Measurements from ENCODE around the gene ESR1.
"Not testable (repeated sequence)": the region's sequence is repeated elsewhere in the genome, so short reads cannot be mapped to it uniquely, and the experiment has no call there.

The ESR1 gene

DNA sequence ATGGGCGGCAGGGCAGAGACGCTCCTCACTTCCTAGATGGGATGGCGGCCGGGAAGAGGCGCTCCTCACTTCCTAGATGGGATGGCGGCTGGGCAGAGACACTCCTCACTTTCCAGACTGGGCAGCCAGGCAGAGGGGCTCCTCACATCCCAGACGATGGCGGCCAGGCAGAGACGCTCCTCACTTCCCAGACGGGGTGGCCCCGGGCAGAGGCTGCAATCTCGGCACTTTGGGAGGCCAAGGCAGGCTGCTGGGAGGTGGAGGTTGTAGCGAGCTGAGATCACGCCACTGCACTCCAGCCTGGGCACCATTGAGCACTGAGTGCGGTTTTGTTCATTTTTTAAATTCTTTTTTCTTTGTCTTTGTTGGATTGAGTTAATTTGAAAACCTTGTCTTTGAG is 92.3 kb downstream of the ESR1 start:
- not testable (repeated sequence) for DNase-seq

DNA sequence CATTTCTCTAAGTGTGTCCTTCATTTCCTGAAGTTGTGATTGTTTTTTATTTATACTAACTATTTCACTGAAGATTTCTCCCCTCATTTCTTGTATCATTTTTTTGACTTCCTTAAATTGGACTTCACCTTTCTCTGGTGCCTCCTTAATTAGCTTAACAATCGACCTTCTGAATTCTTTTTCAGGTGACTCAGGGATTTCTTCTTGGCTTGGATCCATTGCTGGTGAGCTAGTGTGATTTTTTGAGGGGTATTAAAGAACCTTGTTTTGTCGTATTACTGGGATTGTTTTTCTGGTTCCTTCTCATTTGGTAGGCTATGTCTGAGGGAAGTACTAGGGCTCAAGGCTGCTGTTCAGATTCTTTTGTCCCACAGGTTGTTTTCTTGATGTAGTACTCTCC is 92.8 kb downstream of the ESR1 start:
- no peak for DNase-seq

DNA sequence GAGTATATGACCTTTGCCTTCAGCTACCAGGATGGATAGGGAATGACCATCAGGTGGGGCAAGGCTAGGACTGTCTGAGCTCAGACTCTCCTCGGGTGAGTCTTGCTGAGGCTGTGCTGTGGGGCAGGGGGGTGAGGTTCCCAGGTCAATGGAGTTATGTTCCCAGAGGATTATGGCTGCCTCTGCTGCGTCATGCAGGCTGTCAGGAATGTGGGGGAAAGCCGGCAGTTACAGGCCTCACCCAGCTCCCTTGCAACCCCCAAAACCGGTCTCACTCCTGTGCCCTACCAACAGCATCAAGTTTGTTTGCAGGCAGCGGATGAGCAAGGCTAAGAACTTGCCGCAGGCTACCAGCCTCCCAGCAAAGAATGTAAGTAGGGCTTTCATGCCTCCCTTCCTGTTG is 93.5 kb downstream of the ESR1 start:
- no peak for DNase-seq

DNA sequence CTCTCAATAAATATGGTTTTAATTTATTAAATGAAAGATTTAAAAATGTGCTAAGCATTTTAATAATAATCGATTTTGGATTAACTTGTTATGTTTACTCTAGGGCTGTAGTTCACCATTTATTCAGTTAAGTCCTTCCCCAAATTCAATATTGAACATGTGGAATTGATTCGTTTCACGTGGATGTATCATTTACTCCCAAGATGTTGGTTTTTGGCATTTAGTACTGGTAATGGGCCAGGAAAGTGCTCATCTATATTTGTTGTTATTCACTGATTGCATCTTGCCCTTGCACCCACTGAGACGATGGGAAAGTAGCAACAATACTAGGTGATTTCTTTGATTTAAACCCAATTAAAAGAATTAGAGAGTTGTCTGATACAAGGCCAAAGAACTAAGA is 97.1 kb downstream of the ESR1 start:
- DNase-seq = no peak

DNA sequence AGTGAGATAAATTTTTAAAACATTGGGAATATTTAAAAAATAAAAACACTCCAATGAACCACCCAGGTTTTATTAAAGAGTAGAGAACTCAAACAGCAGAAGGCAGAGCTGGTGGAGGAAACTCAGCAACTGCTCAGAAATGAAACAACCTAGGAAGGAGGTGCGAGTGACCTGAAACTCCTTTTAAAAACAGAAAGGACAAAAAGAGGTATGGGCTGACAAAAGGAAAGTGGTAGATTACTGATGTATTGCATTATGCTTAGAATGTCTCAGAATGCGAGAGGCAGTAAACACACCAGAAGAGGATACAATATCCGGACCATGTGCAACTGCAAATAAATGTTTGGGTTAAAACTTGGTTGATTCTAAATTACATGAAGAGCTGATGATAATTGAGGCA is 97.6 kb downstream of the ESR1 start:
- DNase-seq = no peak

DNA sequence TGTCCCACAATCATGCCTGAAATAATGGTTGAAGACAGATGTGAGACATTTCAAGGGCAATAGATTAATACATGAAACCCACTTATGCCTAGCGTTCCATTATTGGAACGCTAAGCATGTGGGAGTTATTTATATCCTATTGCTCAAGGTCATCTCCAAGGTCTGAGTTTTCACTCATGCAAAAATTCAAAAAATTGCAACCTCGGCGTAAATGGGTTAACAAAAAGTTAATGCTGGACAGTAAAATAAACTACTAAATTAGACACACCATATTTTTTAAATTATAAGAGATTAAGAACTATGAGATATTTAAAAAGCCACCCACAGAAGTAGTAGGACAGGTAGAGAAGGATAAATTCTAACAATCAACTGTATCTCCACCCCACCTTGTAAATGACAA is 98.4 kb downstream of the ESR1 start:
- no peak for DNase-seq

DNA sequence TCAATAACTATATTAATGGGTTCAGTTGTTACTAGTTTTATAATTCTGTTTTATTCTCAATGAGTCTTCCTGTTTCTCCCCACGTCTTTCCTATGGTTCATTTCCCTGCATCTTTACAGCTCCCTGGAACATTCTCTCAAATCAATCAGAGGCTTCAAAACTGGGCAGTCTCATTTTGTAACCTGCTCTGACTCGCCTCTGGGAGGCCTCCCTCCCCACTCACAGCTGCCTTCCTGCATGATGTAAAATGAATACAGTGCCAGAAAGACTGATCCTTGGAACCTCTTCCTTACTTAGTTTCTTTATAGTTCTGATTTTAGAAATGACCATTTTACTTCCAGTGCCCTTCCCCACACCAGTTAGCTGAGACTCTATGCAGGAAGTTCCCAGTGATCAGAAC is 103.9 kb downstream of the ESR1 start:
- DNase-seq = no peak

DNA sequence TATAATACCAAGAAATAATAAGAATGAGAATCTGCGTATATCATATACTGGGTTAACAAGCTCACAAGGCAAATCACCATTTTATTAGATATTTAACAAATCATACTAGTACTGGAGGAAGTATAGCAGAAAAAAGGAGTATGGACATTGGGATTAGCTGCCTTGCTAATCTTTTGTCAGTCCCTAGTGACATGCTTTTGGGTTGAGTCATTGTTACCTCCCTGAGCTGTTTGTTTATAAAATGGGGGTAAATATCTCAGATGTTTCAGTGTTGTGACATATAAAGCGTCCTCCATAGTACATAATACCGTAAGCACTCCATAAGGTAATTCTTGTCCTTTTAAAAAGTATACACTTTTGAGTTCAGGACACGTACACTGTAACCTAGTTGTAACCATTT is 107.0 kb downstream of the ESR1 start:
- DNase-seq = no peak

DNA sequence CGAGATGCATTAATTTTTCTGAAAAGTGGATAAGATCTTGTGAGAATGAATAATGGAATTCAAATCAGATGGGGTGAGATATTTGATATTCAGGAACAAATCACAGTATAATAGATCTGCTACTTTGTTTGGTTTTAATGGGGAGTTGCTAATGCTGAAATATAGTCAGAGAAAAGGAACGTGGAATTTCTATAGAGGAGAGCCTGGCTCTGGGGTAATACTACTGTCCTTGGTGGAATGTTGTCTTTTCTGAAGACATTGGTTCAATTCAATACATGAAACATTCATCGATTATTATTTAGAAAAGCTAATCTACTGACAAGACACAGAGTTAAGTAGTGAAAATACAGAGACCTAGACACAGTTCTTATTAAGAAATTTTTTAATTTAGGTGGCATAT is 108.6 kb downstream of the ESR1 start:
- no peak for DNase-seq

DNA sequence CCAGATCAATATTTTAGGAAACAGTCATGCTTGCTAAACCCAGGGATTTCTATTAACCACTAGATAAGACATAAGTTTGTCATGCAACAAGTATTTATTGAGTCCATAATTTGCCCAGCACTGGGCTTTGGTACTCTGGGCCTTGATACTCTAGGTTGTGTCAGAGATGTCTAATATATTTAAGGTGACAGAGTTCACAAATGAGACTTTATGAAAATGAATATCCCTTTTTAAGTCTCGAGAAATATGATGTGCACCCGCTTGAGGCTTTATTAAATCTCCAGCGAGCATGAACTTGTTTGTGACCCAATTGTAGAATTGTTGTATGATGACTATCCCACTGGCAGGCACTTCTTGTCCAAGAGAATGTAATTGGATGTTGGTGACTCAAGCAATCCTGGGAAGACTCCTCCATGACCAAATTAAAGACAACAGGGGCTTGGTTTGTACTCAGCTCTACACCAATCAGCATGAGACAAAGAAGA is 109.2 kb downstream of the ESR1 start:
- DNase-seq = no peak

DNA sequence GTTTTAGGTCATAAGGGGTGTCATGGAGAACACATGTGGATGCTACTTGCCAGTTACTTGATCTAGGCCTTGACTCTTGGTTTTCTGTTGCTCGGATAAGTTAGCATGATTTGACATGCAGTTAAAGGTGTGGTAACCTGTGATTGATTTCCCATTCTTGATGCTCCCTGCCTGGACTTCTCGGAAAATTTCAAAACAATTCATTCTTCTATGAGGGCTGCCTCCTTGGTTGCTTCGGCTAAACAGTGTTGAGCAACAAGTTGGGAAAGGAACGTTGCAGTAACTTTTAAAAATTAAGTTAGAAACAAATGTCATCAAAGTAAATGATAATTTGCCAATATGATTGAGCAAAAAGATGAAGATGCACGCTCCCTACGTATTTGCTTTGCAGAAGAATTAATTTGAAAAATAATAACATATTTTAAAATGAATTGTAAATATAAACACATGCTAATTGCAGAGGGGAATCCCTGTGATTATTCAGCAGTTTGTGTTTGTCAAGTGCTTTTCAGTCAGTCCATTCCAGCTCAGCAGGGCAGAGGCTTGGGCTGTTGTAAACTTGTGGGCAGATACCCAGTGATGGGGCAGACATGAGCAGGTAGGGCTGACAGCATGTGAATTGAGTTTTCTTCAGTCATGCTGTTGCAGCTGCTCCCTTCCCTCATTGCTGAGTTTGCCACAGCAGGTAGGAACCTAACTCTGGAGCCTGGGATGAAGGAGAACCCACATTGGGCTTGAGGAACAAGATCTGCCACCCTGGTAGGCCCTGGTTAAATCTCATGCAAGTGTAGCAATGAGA is 110.2 kb downstream of the ESR1 start:
- no peak for DNase-seq

DNA sequence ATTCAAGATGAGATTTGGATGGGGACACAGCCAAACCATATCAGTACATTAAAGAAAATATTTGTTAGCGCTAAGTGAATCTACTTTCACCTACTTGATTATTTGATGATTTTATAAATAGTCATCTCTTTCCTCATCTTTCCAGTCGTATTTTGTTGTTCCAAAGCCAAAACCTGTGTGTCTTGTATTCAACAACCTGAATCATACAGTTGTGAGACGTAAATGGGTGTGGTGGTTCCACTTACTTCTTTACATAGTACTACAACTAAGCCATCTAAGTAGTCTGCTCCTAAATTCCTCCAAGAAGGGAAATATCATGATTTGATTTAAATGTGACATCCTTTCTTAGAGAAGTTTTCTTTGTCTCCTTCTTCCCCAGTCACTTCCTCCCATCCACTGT is 132.8 kb downstream of the ESR1 start:
- no peak for DNase-seq

DNA sequence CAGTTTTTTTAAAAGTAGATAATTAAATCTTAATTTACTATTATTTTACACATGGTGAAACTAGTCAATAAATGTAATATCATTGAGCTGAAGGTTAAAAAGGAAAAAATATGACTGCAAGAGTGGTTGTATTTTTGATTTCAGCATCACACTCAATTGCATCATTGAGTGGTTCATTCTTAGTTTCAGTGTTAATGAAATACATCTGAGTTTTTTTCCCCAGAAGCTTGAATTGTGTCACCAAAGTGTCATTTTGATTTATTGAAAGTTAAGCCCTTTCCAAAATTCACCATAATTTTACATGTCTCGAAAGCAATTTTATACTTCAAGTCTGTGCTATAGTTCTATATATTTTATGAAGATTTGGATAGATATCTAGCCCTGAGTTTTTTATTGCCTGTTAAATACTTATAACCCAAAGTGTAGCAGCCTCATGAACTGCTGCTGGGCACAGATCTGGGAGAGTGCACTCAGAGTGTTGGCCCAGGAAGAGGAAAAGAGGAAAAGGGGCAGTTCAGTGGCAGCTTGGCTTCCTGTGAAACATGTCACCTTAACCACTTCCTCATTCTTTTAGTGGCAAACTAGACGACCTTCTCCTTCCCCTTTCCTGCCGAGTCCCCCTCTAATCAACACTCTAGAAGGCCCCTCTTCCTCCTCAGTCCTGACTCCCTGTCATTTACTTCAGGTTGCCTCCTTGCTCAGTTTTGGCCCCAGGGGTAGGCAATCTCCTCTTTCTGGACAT is 140.7 kb downstream of the ESR1 start:
- DNase-seq = no peak

DNA sequence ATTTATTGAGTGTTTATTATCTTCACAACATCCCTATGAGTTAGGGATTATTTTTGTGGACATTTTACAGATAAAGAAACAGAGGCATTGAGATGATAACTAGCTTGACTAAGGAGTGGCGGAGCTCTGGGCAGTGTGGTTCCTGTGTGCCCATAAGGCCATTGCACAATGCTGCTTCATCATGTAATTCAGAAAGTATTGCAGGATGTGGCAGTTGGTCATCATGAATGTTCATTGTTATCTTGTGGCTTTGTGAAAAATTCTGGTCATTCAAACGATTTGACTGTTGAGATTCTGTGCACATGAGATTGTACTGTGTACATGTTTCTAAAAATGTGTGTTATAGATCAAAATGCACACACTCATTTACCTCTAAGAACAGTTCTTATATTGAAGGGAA is 150.8 kb downstream of the ESR1 start:
- DNase-seq = no peak

DNA sequence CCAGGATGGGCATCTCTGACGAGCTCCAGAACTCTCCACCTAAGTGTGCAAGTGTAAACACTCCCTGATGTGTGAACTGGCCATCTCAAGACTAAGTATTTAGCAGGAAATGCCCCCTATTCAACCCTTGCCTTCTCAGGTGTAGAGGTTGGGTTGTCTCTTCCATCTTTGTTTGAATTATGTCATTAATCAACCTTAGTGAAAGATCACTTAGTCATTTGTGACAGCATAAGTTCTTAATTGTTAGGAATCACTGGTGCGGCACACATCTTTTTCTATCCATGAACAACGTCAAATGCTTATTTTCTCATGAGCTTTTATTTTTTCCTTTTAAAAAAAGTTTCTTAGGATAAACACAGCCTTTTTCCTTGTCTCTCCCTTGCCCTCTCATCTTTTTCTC is 151.6 kb downstream of the ESR1 start:
- DNase-seq = no peak

DNA sequence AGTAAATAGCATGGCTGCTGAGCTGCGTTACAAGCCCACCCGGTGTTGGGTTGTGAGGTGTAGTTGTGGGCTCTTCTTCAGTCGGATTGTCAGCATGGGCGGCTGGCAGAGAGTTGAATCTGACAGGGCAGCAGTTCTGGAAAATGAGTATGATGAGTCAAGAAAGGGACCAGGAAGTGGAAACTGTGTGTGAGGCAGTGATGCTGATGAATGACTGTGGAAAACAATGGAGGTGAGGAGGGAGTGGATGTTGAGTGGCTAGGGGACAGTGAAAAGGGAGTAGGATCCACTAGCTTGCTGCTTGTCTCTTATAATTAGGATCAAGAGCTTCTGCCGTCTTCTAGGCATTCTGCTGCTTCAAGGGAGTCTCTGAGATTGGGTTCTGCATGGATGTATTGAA is 154.3 kb downstream of the ESR1 start:
- no peak for DNase-seq

DNA sequence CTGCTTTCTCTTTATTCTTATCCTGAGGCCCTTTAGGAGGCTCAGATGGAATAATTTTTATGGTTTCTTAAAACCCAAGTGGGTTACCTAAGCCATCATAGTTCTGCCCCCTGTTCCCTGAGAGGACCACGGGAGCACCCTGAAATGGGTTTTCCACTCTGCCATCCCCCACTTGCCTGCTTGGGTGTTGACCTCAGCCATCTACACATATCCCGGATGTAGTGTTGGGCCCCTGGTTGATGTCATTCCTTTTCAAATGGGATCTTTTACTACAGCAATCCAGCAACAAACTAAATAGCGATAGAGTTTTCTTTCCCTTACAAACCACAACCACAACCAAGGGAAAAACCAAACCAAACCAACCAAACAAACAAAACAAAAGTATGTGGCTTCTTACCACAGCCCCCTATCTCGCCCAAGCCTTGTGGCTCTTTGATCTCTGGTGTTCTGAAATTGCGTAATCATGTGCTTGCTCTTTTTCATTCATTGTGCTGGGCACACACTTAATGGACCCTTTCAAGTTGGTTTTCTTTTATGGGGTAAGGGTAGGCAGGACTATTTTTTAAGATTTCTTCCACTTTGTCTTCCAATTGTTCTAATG is 154.9 kb downstream of the ESR1 start:
- no peak for DNase-seq

DNA sequence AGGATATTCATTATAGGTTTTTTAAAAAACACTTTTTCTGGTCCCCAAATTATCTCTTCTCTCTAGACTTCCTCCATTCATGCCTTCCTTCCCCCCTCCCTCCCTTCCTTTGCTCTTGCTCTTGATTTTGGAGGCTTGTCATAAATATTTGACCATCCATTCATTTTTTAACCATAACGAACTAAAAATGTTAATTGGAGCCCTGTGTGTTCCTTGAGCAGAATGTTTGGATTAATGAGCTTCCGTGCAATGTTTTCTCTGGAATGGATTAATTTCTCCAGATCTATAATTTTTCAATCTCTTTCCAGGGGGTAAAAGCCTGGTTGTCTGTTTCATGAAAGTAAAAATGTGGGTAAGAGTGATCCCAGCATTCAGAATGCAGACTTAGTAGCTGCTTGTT is 155.5 kb downstream of the ESR1 start:
- no peak for DNase-seq

DNA sequence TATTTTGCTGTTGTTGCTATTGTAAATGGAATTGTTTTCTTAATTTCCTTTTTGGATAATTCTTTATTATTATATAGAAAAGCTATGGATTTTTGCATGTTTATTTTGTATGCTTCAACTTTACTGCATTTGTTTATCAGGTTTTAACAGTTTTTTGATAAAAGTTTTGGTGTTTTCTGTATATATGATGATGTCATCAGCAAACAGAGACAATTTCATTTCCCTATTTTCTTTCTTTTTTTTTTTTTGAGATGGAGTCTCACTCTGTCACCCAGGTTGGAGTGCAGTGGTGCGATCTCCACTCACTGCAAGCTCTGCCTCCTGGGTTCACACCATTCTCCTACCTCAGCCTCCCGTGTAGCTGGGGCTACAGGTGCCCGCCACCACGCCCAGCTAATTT is 156.9 kb downstream of the ESR1 start:
- not testable (repeated sequence) for DNase-seq

DNA sequence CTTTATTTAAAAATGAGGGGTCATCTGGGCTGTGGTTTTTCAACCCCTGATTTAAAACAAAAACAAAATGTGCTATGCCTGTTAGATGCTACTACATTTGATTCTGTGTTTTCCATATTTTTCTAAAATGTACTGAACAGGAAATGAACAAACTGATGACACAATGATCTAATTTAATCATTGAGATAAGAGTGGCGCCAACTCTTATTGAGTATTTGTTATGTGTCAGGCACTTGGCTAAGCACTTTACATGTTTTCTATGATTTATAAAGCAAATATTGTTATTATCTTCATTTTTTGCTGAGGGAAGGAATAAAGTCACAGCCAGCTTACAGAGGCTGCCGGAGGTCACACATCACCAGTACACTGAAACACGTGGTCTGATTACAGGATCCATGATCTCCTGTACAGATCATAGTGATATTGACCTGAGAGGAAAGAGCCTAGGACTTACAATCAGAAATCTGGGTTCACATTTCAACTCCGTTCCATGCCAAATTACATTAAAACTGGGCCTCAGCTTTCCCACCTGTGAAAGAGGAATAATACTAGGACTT is 166.7 kb downstream of the ESR1 start:
- no peak for DNase-seq

DNA sequence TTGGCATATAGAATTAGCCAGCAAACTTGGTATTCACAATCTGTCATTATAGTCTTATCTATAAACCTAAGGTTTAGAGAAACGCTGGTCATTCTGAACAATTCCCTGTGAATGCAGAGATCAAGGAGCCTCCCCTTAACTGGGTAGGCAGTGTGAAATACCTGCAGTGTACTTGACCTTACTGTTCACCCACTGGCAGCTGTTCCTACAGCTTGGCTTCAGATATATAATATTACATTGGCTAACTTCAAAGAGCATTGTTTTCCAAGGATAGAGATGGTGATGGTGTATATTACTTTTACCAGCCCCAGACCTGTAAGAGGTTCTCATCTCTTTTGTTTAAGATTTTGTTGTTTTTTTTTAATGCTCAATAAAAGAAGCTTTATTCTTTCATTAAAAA is 168.3 kb downstream of the ESR1 start:
- no peak for DNase-seq

DNA sequence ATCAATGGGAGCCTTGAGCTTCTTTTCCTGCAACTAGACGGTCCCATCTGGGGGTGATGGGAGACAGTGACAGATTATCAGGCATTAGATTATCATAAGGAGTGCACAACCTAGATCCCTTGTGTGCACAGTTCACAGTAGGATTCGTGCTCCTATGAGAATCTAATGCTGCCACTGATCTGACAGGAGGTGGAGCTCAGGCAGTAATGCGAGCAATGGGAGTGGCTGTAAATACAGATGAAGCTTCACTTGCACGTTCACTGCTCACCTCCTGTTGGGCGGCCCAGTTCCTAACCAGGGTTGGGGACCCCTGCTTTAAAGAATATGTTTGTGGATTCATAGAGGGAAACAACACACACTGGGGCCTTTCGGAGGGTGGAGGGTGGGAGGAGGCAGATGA is 180.7 kb downstream of the ESR1 start:
- not testable (repeated sequence) for DNase-seq

DNA sequence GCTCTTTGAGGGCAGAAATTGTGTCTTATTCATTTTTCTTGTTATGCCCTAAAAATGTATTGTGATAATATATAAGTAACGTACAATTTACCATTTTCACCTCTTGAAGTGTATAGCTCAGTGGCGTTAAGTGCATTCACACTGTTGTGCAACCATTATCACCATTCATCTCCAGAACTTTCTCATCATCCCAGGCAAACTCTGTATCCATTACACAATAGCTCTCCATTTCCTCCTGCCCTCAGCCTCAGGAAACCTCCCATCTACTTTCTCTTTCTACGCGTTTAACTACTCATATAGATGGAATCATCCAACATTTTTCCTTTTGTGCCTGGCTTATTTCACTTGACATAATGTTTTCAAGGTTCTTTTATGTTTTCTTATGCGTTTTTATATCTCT is 184.6 kb downstream of the ESR1 start:
- DNase-seq = no peak

DNA sequence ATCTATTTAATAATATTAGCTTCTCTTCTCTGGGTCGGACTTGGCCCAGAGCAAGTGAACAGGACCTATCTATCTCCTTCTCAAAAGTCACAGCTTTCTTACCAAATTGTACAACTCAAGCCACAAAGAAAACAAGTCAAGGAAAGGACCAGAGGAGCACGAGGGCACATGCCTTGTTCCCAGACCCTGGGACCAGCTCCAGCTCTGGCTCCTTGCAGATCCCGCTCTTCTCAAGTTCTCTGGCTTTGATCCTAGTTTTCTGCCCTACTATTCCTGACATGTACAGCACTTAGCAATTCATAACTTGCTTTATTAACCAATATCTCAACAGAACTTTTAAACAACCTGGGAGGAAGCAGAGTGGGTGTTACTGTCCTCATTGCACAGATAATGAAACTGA is 185.9 kb downstream of the ESR1 start:
- no peak for DNase-seq

Data from NCI-H1092 treated with DMSO at 0.1 percent for 48 hours (cell line).